ENCODE results near the gene CD46.
A peak's percentile ranks its signal among the peaks of the same experiment; 100 is the strongest.

CD46 gene

GRCh38 chr1:207817778-207818751 is 66.2 kb downstream of the CD46 start:
- no peak for DNase-seq

- DNase-seq: no peak
Measured at GRCh38 chr1:207818971-207819451, 67.2 kb downstream of the CD46 start.

- no peak for DNase-seq
Measured at GRCh38 chr1:207820568-207821463, 69.0 kb downstream of the CD46 start.

- DNase-seq: no peak
Measured at GRCh38 chr1:207821464-207822045, 69.7 kb downstream of the CD46 start.

- no peak for DNase-seq
Measured at GRCh38 chr1:207822124-207822601, 70.3 kb downstream of the CD46 start.

GRCh38 chr1:207822602-207823451 is 71.0 kb downstream of the CD46 start:
- peak; percentile 53 for DNase-seq

- no peak for DNase-seq
Measured at GRCh38 chr1:207823531-207823879, 71.7 kb downstream of the CD46 start.

- no peak for DNase-seq
Measured at GRCh38 chr1:207823880-207824566, 72.2 kb downstream of the CD46 start.

- no peak for DNase-seq
Measured at GRCh38 chr1:207824691-207825408, 73.0 kb downstream of the CD46 start.

GRCh38 chr1:207825409-207825695 is 73.5 kb downstream of the CD46 start:
- no peak for DNase-seq

- no peak for DNase-seq
Measured at GRCh38 chr1:207825719-207826556, 74.1 kb downstream of the CD46 start.

GRCh38 chr1:207826557-207827487 is 75.0 kb downstream of the CD46 start:
- no peak for DNase-seq

- DNase-seq: no peak
Measured at GRCh38 chr1:207827488-207827830, 75.6 kb downstream of the CD46 start.

- no peak for DNase-seq
Measured at GRCh38 chr1:207828046-207828445, 76.2 kb downstream of the CD46 start.

- peak; percentile 48 for DNase-seq
Measured at GRCh38 chr1:207828485-207829158, 76.8 kb downstream of the CD46 start.

GRCh38 chr1:207829576-207829975 is 77.7 kb downstream of the CD46 start:
- DNase-seq: no peak

GRCh38 chr1:207830788-207831187 is 78.9 kb downstream of the CD46 start:
- DNase-seq: no peak
